Retinal pigment epithelial cell (primary cell): Measurements from ENCODE around the gene MIS18A.

Experiments used
- DNase-seq: peaks from one replicate; pipeline ENCODE4 v3.0.0-alpha.2; 2010; ENCODE audit warnings: low read depth
- H3K4me3 ChIP-seq: 2 replicates; pipeline ENCODE4 v1.5.1; 2011; ENCODE audit warnings: mild to moderate bottlenecking, low read length, control low read depth, moderate library complexity
- CTCF ChIP-seq: conservative IDR thresholded peaks from 2 replicates; pipeline ENCODE4 v1.5.1; 2011; ENCODE audit warnings: low read depth, low read length, control low read depth, inconsistent platforms

MIS18A gene

GRCh38 chr21:32256873-32257620 lies 21.8 kb downstream of the MIS18A start:
- DNase-seq, result peak; percentile 69
- no peak overlapping the region for H3K4me3 ChIP-seq
- TF ChIP-seq CTCF, result no peak

DNA sequence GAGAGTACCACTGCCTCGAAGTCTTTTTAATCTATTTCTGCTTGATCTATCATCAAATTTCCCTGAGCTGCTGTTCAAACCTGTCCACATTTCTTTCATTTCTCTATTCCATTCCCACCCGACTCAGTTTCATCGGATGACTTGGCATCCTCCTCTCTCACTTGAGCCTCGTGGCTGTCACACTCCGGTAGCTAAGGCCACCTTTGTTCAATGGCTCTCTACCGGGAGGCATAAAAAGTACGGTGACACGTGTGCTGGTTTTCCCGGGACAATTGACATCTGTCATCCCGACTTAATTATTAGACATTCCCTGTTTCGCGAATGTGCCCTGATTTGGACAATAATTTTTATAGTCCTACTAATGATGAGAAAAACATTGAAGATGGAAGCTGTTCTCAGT lies 22.6 kb downstream of the MIS18A start:
- no peak overlapping the region for H3K4me3 ChIP-seq
- DNase-seq, result no peak
- TF ChIP-seq CTCF, result no peak

GRCh38 chr21:32253215-32253641 lies 25.6 kb downstream of the MIS18A start:
- DNase-seq, result no peak
- H3K4me3 ChIP-seq, result no peak overlapping the region
- TF ChIP-seq CTCF, result no peak

DNA sequence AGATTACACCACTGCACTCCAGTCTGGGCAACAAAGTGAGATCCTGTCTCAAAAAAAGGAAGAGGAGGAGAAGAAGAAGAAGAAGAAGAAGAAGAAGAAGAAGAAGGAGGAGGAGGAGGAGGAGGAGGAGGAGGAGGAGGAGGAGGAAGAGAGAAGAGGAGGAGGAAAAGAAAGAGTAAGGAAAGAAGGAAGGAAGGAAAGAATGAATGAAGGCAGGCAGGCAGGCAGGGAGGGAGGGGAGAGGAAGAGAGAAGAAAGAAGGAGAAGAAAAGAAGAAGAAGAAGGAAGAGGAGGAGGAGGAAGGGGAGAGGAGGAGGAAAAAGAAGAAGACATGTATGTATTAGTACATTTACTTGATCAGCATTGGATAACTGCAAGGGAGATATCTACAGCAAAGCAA lies 26.7 kb downstream of the MIS18A start:
- no peak for TF ChIP-seq CTCF
- no peak overlapping the region for H3K4me3 ChIP-seq
- DNase-seq, result no peak

GRCh38 chr21:32249511-32250280 lies 29.2 kb downstream of the MIS18A start:
- no peak for TF ChIP-seq CTCF
- no peak for DNase-seq

DNA sequence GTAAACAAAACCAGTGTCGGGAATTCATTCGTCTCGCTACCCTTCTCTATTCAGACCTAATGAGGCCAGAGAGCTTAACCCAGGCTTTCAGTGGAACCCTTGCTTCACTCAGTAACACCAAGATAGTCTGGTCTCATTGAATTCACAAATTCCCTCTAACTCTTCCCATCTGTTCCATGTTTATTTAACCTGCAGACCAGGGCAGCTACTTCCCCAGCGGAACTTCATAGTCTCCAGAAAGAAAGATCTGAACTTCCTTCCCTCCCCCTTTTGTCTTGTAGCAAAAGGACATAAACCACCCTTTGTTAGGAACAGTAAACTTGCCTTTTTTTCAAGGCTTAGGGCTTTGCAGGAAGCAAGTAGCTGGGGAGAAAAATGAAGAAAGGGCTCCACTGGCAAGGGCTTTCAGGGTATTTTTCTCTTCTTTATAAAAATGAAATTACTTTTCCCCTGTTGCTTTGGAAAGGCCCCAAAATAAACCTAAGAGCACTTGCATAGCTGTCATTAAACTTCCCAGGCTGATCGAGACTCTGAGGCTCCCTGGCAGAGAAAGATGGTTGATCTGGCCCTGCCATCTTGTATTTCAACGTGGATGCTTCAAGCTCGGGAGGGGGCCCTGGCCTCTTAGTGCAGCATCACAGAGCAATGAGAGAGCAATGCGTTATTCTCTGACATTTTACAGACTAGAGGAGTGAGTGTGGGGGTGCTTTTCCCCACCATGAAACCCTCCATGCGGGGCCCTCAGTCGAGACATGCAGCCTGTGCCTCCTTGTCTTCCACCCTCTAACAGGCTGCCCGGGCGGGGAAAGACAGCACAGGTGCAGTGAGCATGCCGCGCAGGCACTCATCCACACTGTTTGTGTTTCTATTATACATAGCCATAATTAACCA lies 30.0 kb downstream of the MIS18A start:
- no peak for DNase-seq
- no peak for TF ChIP-seq CTCF
- H3K4me3 ChIP-seq, result no peak overlapping the region

More at GRCh38 chr21:32249511-32250280, 29.2 kb downstream of the MIS18A start:
- H3K4me3 ChIP-seq, result no peak overlapping the region
